ENCODE measurements around the gene TAPT1. TPM values are rescaled to one million over a fixed set of nuclear protein-coding genes. Genes with fewer than 3 reads are reported as not detected.
A peak's percentile ranks its signal among the peaks of the same experiment; 100 is the strongest.

The TAPT1 gene
- total and polyA plus RNA-seq, 2 of the 13 experiments (the other 11 are each of a cell fraction or from before 2014, with no cell fraction given): 24.5 to 25.3 TPM

GRCh38 chr4:16129336-16129735, 96.9 kb downstream of the TAPT1 start (continued):
- TF ChIP-seq SP140L (CRISPR knock-in tag; IDR thresholded peaks at IDR 0.05; ENCODE audit: borderline replicate concordance) (no peak), ZNF329 (CRISPR knock-in tag; IDR thresholded peaks at IDR 0.05; ENCODE audit: low read depth) (no peak), ZNF143 (CRISPR knock-in tag; IDR thresholded peaks at IDR 0.05) (no peak), AHR (CRISPR knock-in tag; IDR thresholded peaks at IDR 0.05) (no peak), NFRKB (IDR thresholded peaks at IDR 0.05) (no peak), ZNF367 (CRISPR knock-in tag; IDR thresholded peaks at IDR 0.05; ENCODE audit: borderline replicate concordance) (no peak), ZFP82 (CRISPR knock-in tag; IDR thresholded peaks at IDR 0.05; ENCODE audit: borderline replicate concordance) (no peak), ZNF644 (CRISPR knock-in tag; IDR thresholded peaks at IDR 0.05; ENCODE audit: low read depth) (no peak), TMF1 (CRISPR knock-in tag; IDR thresholded peaks at IDR 0.05; ENCODE audit: low read depth) (no peak), ZBTB42 (CRISPR knock-in tag; IDR thresholded peaks at IDR 0.05) (no peak), TEAD2 (CRISPR knock-in tag; IDR thresholded peaks at IDR 0.05) (no peak), ZSCAN22 (CRISPR knock-in tag; IDR thresholded peaks at IDR 0.05) (peak; percentile 95), HDAC6 (IDR thresholded peaks at IDR 0.05; ENCODE audit: low read depth, low read length) (no peak), SMARCE1 (IDR thresholded peaks at IDR 0.05; ENCODE audit: borderline replicate concordance) (no peak), ZNF772 (CRISPR knock-in tag; IDR thresholded peaks at IDR 0.05) (no peak), MBD4 (IDR thresholded peaks at IDR 0.05; ENCODE audit: borderline replicate concordance, low read length) (no peak), ATF3 (CRISPR knock-in tag; IDR thresholded peaks at IDR 0.05) (no peak), ZNF749 (CRISPR knock-in tag; IDR thresholded peaks at IDR 0.05; ENCODE audit: borderline replicate concordance) (no peak), PAX8 (CRISPR knock-in tag; IDR thresholded peaks at IDR 0.05; ENCODE audit: borderline replicate concordance) (no peak), CHCHD3 (CRISPR knock-in tag; IDR thresholded peaks at IDR 0.05) (no peak), ZBTB37 (CRISPR knock-in tag; IDR thresholded peaks at IDR 0.05) (no peak), DNMT3B (CRISPR knock-in tag; conservative IDR thresholded peaks at IDR 0.05) (no peak), MAX (IDR thresholded peaks at IDR 0.05) (no peak), MLXIP (CRISPR knock-in tag; IDR thresholded peaks at IDR 0.05; ENCODE audit: borderline replicate concordance) (no peak)
- TF ChIP-seq, protein P1, sequence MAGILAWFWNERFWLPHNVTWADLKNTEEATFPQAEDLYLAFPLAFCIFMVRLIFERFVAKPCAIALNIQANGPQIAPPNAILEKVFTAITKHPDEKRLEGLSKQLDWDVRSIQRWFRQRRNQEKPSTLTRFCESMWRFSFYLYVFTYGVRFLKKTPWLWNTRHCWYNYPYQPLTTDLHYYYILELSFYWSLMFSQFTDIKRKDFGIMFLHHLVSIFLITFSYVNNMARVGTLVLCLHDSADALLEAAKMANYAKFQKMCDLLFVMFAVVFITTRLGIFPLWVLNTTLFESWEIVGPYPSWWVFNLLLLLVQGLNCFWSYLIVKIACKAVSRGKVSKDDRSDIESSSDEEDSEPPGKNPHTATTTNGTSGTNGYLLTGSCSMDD (CRISPR knock-in tag; IDR thresholded peaks at IDR 0.05): no peak
- TF ChIP-seq, protein P2, sequence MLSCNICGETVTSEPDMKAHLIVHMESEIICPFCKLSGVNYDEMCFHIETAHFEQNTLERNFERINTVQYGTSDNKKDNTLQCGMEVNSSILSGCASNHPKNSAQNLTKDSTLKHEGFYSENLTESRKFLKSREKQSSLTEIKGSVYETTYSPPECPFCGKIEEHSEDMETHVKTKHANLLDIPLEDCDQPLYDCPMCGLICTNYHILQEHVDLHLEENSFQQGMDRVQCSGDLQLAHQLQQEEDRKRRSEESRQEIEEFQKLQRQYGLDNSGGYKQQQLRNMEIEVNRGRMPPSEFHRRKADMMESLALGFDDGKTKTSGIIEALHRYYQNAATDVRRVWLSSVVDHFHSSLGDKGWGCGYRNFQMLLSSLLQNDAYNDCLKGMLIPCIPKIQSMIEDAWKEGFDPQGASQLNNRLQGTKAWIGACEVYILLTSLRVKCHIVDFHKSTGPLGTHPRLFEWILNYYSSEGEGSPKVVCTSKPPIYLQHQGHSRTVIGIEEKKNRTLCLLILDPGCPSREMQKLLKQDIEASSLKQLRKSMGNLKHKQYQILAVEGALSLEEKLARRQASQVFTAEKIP (CRISPR knock-in tag; IDR thresholded peaks at IDR 0.05; ENCODE audit: borderline replicate concordance): no peak

Measured in HepG2 (cell line).